ENCODE data around the gene UNC5A. TPM values are rescaled to one million over a fixed set of nuclear protein-coding genes. Genes with fewer than 3 reads are reported as not detected.
A peak's percentile ranks its signal among the peaks of the same experiment; 100 is the strongest.

UNC5A gene
- total and polyA plus RNA-seq, 3 donors from 2014 or later: 1.7 to 2.0 (median 1.8) TPM

DNA sequence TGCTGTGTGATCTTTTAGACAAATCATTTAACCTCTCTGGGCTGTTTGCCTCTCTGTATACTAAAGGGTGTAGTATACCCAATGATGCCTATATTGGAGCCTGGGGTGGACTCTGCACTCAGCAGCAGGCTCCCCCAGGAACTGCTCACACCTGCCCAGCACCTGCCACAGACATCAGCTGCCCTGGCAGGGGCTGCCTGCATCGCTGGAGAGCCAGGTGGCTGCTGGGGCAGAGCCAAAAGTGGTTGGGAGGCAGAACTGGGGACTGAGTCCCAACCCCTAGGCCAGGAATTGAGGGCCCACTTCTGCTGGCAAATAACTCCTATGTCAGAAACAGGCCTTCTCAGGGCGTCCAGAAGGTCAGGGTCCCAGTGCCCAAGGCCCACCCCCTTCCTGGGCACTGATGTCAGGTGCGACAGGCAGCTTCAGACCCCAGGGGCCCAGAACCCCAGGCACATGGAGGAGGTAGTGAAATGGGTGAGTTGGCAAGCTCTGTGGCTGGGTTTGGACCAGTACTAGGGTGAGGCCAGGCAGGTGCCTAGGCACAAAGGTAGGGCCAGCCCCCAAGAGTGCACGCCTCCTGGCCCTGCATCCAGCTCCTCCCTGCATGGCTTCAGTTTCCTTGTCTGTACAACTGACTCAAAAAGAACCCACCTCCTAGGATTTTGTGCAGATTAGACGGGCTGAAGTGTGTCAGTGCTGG is 5.8 kb downstream of the UNC5A start:
- 64 to 86% methylated on average over 3 to 5 of the region's 5 CpGs for WGBS, 2 donors
- Histone ChIP-seq H3K4me1 (peaks cover 1% of the 10 kb centered on the region), H3K36me3 (ENCODE audit: low read depth, missing control alignments) (no peaks in the 10 kb centered on the region), H3K27ac (no peak overlapping the region), H3K4me3 (no peak overlapping the region), H3K27me3 (no peaks in the 10 kb centered on the region), H3K9me3 (no peaks in the 10 kb centered on the region)
- no peak for DNase-seq
- TF ChIP-seq, protein P1, sequence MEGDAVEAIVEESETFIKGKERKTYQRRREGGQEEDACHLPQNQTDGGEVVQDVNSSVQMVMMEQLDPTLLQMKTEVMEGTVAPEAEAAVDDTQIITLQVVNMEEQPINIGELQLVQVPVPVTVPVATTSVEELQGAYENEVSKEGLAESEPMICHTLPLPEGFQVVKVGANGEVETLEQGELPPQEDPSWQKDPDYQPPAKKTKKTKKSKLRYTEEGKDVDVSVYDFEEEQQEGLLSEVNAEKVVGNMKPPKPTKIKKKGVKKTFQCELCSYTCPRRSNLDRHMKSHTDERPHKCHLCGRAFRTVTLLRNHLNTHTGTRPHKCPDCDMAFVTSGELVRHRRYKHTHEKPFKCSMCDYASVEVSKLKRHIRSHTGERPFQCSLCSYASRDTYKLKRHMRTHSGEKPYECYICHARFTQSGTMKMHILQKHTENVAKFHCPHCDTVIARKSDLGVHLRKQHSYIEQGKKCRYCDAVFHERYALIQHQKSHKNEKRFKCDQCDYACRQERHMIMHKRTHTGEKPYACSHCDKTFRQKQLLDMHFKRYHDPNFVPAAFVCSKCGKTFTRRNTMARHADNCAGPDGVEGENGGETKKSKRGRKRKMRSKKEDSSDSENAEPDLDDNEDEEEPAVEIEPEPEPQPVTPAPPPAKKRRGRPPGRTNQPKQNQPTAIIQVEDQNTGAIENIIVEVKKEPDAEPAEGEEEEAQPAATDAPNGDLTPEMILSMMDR (IDR thresholded peaks at IDR 0.05): no peak
- no peak for TF ChIP-seq POLR2A (IDR thresholded peaks at IDR 0.05)
- intact Hi-C loops (cut with DNase I; ENCODE audit: low total_unique reads): no loop called here

DNA sequence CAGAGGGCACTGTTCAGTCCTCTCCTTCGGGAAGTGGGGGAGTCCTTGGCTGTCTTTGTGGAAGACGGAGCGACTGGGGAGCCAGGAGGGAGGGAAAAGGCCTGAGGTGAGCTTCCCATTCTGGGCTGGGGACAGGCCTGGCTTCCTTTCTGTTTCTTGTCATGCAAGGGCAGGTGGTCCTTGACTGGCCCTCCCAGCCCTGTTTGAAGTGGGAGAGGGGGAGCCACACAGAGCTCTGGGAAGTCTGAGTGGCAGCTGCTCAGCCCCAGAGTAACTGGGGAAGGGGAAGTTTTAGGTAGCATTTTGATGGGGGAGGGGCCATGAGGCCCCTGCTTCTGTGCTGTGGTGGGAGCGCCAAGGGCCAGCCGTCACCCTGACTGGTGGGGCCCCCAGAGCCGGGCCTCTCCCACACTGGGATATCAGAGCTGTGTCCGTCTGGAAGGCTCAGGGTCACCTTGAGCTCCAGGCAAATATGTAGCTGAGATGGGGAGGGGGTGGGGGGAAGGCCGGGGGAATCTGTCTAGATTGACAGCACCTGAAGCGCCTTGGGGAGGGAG is 6.5 kb downstream of the UNC5A start:
- no peak overlapping the region for H3K27ac ChIP-seq
- H3K9me3 ChIP-seq: no peaks in the 10 kb centered on the region
- TF ChIP-seq, protein P1 (IDR thresholded peaks at IDR 0.05): no peak
- TF ChIP-seq POLR2A (IDR thresholded peaks at IDR 0.05): no peak
- intact Hi-C loops (cut with DNase I; ENCODE audit: low total_unique reads): no loop called here
- no peaks in the 10 kb centered on the region for H3K27me3 ChIP-seq
- no peaks in the 10 kb centered on the region for H3K4me1 ChIP-seq
- no peaks in the 10 kb centered on the region for H3K36me3 ChIP-seq (ENCODE audit: low read depth, missing control alignments)
- H3K4me3 ChIP-seq: no peak overlapping the region
- WGBS, 2 donors: 27 to 52% methylated on average over 4 to 9 of the region's 9 CpGs
- DNase-seq: no peak

DNA sequence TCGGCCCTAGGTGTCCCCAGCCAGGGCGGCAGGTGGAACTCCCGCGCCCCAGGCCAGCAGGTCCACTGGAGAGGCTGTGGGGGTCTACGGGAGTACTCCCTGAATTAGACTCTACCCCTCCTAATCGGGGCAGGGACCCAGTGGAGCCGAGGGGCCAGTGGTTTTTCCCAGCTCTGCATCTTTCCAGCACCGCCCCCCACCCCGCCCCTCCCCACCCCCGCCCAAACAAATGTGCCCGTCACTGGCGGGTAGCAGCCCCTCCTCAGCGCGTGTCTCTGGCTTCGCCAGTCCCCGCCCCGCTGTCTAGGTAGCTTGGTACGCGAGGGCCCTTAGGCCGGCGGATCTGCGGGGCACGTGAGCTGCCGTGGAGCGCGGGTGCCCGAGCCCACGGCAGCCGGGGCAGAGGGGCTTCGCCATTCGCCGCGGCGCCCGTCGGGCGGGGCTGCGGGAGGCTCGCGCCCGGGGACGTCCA is 7.0 kb downstream of the UNC5A start:
- TF ChIP-seq, protein P1 (IDR thresholded peaks at IDR 0.05): no peak
- TF ChIP-seq POLR2A (IDR thresholded peaks at IDR 0.05): no peak

DNA sequence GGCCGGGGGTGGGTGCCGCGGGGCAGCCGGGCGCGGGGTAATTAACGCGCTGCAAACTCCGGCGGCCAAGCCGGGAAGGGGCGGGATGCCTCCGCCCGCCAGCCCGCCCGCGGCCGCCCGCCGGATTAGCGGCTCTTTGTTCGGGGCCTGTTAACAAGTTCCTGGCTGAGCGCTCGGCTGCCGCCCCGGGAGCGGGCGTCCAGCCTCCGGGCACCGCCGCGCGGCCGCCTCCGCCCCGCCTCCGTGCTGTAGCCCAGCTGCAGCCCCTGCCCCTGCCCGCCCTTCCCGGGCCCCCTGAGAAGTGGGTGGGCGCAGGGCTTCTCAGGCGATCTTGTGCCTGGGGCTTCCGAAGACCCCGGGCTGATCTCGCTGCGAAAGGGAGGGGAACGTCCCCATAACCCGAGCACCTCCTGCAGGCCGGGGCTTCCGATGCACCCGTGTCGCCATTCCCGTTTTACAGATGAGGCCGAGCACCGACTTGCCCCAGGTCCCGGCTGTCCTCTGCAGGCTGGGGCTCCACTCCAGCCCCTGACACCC is 7.5 kb downstream of the UNC5A start:
- no peaks in the 10 kb centered on the region for H3K27me3 ChIP-seq
- intact Hi-C loops (cut with DNase I; ENCODE audit: low total_unique reads): no loop called here
- 0 to 1% methylated on average over 5 to 30 of the region's 55 CpGs for WGBS, 2 donors
- TF ChIP-seq, protein P1 (IDR thresholded peaks at IDR 0.05): no peak
- no peak for TF ChIP-seq POLR2A (IDR thresholded peaks at IDR 0.05)
- no peaks in the 10 kb centered on the region for H3K36me3 ChIP-seq (ENCODE audit: low read depth, missing control alignments)
- DNase-seq: no peak
- H3K9me3 ChIP-seq: no peaks in the 10 kb centered on the region
- no peaks in the 10 kb centered on the region for H3K4me1 ChIP-seq
- H3K27ac ChIP-seq: no peak overlapping the region
- H3K4me3 ChIP-seq: peak overlapping the region; percentile 26 to 31

More for the DNA sequence above, 7.0 kb downstream of the UNC5A start:
- Histone ChIP-seq H3K9me3 (no peaks in the 10 kb centered on the region), H3K36me3 (ENCODE audit: low read depth, missing control alignments) (no peaks in the 10 kb centered on the region), H3K27ac (no peak overlapping the region), H3K27me3 (no peaks in the 10 kb centered on the region), H3K4me3 (peak overlapping the region; percentile 26 to 31), H3K4me1 (no peaks in the 10 kb centered on the region)
- 4% methylated on average over 5 to 11 of the region's 42 CpGs for WGBS, 2 donors
- DNase-seq: no peak
- intact Hi-C loops (cut with DNase I; ENCODE audit: low total_unique reads): no loop called here

All from testis (tissue), 3 donors.